Effector memory CD8-positive, alpha-beta T cell (primary cell): ENCODE data around the gene ZNF775.

Experiments
- ATAC-seq: fragments of 150-1000 bp; cut with Tn5 transposase; replicated peaks from 2 replicates; pipeline ENCODE4 v1.10.0; 2021; ENCODE audit warnings: mild to moderate bottlenecking, moderate library complexity
- DNase-seq, 3 experiments: peaks; one replicate each; pipeline ENCODE4 v3.0.0; 2021
- H3K27ac Mint-ChIP-seq, 2 donors: one replicate each; pipeline ENCODE4 v1.8.0; 2022; ENCODE audit warnings: mild to moderate bottlenecking in 2 of 2, mixed read lengths in 2 of 2, moderate library complexity in 2 of 2
- H3K27me3 Mint-ChIP-seq, 2 donors: one replicate each; pipeline ENCODE4 v1.8.0; 2022; ENCODE audit warnings: mixed read lengths in 2 of 2
- H3K36me3 Mint-ChIP-seq: one replicate; pipeline ENCODE4 v1.8.0; 2022; ENCODE audit warnings: mild to moderate bottlenecking, moderate library complexity, mixed read lengths; ENCODE audit not compliant: insufficient read depth
- H3K4me1 Mint-ChIP-seq, 2 donors: one replicate each; pipeline ENCODE4 v1.8.0; 2022; ENCODE audit warnings: low read depth in 2 of 2, mixed read lengths in 2 of 2
- H3K4me3 Mint-ChIP-seq, 2 donors: one replicate each; pipeline ENCODE4 v1.8.0; 2022; ENCODE audit warnings: mild to moderate bottlenecking in 2 of 2, mixed read lengths in 2 of 2, moderate library complexity in 2 of 2
- H3K9me3 Mint-ChIP-seq, 2 donors: one replicate each; pipeline ENCODE4 v1.8.0; 2022; ENCODE audit warnings: mixed read lengths in 2 of 2

The ZNF775 gene

GRCh38 chr7:150415161-150416153 lies 36.3 kb downstream of the ZNF775 start:
- no peak for DNase-seq
- H3K4me1 Mint-ChIP-seq = peaks cover 0 to 2% of the 10 kb centered on the region in 2 donors
- no peaks in the 10 kb centered on the region for H3K27me3 Mint-ChIP-seq
- H3K27ac Mint-ChIP-seq = peak overlapping the region in 1 of 2 donors; percentile 42
- no peaks in the 10 kb centered on the region for H3K9me3 Mint-ChIP-seq
- no peak overlapping the region for H3K4me3 Mint-ChIP-seq
- no peak for ATAC-seq
- peaks cover 8% of the 10 kb centered on the region for H3K36me3 Mint-ChIP-seq

DNA sequence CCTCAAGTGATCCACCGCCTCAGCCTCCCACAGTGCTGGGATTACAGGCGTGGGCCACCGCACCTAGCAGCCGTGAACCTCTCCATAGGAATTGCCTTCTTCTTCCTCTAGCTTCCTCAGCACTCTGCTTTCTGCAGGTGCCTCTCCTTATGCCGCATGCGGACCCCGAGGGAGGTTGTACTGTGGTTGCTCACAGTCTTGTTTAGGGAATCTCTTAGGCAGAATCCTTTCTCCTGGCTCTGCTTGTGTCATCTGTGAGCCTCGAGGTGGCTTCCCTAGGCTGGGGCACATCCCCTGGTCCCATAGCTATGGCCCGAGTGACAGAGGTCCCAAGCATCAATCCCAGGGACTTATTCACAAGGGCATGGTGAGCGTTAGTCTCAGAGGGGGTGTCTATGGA lies 38.1 kb downstream of the ZNF775 start:
- no peak overlapping the region for H3K27ac Mint-ChIP-seq
- DNase-seq (no peak), ATAC-seq (no peak)
- no peaks in the 10 kb centered on the region for H3K36me3 Mint-ChIP-seq
- peaks cover 0 to 8% of the 10 kb centered on the region in 2 donors for H3K27me3 Mint-ChIP-seq
- no peaks in the 10 kb centered on the region for H3K9me3 Mint-ChIP-seq
- peaks cover 4 to 7% of the 10 kb centered on the region in 2 donors for H3K4me1 Mint-ChIP-seq
- H3K4me3 Mint-ChIP-seq = no peak overlapping the region

DNA sequence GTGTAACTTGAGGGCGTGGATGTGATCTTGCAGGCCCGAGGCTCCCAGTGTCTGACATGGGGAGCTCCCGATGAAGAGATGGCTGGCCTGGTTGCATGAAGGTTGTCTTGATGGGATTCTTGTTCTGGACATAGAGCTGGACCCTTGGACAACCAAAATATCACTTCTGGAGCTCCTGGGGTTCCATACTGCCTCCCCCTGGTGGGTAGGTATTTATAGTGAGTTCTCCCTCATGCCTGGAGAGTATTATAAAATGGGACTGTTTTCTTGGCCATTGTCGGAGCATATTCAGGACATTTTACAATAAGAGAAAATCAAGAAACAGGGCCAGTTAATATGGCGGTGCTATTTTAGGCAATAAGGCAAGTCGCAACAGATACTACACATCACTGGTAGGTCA lies 38.7 kb downstream of the ZNF775 start:
- Mint-ChIP-seq H3K27me3 (peaks cover 0 to 8% of the 10 kb centered on the region in 2 donors), H3K4me1 (peaks cover 4 to 7% of the 10 kb centered on the region in 2 donors), H3K27ac (no peak overlapping the region), H3K36me3 (no peaks in the 10 kb centered on the region), H3K4me3 (no peak overlapping the region), H3K9me3 (no peaks in the 10 kb centered on the region)
- no peak for ATAC-seq
- DNase-seq = no peak

- ATAC-seq (no peak), DNase-seq (no peak)
- Mint-ChIP-seq H3K27ac (no peak overlapping the region), H3K4me3 (no peak overlapping the region), H3K36me3 (no peaks in the 10 kb centered on the region), H3K4me1 (peaks cover 4 to 7% of the 10 kb centered on the region in 2 donors), H3K27me3 (peaks cover 0 to 8% of the 10 kb centered on the region in 2 donors), H3K9me3 (no peaks in the 10 kb centered on the region)
These were observed 41.1 kb downstream of the ZNF775 start for GRCh38 chr7:150420242-150420641.

DNA sequence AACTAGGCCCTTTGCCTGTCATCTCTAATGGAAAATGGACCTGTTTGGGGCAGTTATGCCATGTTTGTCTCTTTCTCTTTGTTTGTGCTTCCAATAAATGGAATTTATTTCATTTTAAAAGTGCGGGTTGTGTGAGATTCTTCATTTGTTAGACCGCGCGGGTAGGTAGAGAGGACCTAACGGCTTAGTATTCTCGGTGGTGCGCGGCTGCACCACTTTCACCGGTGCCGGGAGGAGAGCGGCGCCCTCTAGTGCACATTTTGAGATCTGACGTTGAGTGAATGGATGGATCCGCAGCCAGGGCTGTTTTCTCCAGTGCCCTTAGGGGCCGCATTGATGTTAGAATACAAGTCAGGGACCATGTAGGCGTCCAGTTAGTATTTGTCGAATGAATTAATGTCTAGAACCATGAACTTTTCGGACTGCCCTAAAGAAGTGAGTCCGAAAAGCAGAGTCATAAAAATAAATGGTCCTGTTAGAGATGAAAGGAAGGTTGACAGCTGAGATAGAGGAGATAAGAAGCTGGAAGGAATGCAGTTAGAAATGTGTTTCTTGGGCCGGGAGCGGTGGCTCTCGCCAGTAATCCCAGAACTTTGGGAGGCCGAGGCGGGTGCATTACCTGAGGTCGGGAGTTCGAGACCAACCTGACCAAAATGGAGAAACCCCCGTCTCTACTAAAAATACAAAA lies 42.0 kb downstream of the ZNF775 start:
- peak overlapping the region in 1 of 2 donors; percentile 3 for H3K27ac Mint-ChIP-seq

GRCh38 chr7:150421831-150422230 lies 42.7 kb downstream of the ZNF775 start:
- no peak overlapping the region for H3K27ac Mint-ChIP-seq
- no peak overlapping the region for H3K4me3 Mint-ChIP-seq
- ATAC-seq = no peak
- no peak for DNase-seq
- peaks cover 0 to 8% of the 10 kb centered on the region in 2 donors for H3K27me3 Mint-ChIP-seq
- peaks cover 4 to 7% of the 10 kb centered on the region in 2 donors for H3K4me1 Mint-ChIP-seq
- no peaks in the 10 kb centered on the region for H3K36me3 Mint-ChIP-seq
- H3K9me3 Mint-ChIP-seq = no peaks in the 10 kb centered on the region

More for the DNA sequence above, 42.0 kb downstream of the ZNF775 start:
- H3K36me3 Mint-ChIP-seq = no peaks in the 10 kb centered on the region
- ATAC-seq (peak; percentile 100), DNase-seq (peak; percentile 85 to 86 (median 85))
- peak overlapping the region in 1 of 2 donors; percentile 21 for H3K4me3 Mint-ChIP-seq
- peaks cover 4 to 7% of the 10 kb centered on the region in 2 donors for H3K4me1 Mint-ChIP-seq
- H3K9me3 Mint-ChIP-seq = no peaks in the 10 kb centered on the region
- peaks cover 0 to 8% of the 10 kb centered on the region in 2 donors for H3K27me3 Mint-ChIP-seq

DNA sequence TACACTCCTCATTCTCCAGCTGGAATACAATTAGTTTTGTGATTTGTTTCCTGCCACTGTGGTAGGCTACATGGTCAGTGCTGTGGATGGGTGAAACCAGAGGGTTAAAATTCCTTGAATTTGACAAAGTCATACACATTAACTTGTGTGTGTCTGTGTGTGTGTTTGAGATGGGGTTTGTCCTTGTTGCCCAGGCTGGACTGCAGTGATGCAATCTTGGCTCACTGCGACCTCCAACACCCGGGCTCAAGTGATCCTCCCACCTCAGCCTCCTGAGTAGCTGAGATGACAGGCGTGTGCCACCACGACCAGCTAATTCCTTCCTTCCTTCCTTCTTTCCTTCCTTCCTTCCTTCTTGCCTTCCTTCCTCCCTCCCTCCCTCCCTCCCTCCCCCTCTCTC lies 46.5 kb downstream of the ZNF775 start:
- Mint-ChIP-seq H3K4me1 (peaks cover 4 to 7% of the 10 kb centered on the region in 2 donors), H3K27ac (no peak overlapping the region), H3K36me3 (no peaks in the 10 kb centered on the region), H3K4me3 (no peak overlapping the region), H3K27me3 (peaks cover 11 to 19% of the 10 kb centered on the region in 2 donors), H3K9me3 (no peaks in the 10 kb centered on the region)
- DNase-seq (no peak), ATAC-seq (no peak)

GRCh38 chr7:150428671-150429451 lies 49.7 kb downstream of the ZNF775 start:
- peaks cover 14 to 19% of the 10 kb centered on the region in 2 donors for H3K4me1 Mint-ChIP-seq
- no peak overlapping the region for H3K27ac Mint-ChIP-seq
- H3K27me3 Mint-ChIP-seq = peaks cover 11% of the 10 kb centered on the region in 2 donors
- H3K4me3 Mint-ChIP-seq = no peak overlapping the region
- H3K9me3 Mint-ChIP-seq = no peaks in the 10 kb centered on the region
- no peaks in the 10 kb centered on the region for H3K36me3 Mint-ChIP-seq
- ATAC-seq (peak; percentile 19), DNase-seq (no peak)

DNA sequence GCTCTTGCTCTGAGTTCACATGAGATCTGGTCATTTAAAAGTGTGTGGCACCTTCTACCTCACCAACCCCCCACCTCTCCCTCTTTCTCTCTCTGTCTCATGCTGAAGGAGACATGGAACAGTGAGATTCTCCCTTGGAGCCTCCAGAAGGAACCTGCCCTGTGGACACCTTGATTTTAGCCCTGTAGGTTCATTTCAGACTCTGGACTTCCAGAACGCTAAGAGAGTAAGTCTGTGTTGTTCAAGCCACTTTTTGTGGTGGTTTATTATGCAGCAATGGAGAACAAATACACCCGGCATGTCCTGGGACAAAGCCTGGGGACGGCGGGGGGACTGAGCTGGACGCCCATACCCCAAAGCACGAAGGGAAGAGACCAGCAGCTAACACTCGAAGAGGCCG lies 50.6 kb downstream of the ZNF775 start:
- DNase-seq (no peak), ATAC-seq (no peak)
- Mint-ChIP-seq H3K4me3 (no peak overlapping the region), H3K27ac (no peak overlapping the region), H3K27me3 (peaks cover 11% of the 10 kb centered on the region in 2 donors), H3K36me3 (no peaks in the 10 kb centered on the region), H3K9me3 (no peaks in the 10 kb centered on the region), H3K4me1 (peaks cover 14 to 19% of the 10 kb centered on the region in 2 donors)

DNA sequence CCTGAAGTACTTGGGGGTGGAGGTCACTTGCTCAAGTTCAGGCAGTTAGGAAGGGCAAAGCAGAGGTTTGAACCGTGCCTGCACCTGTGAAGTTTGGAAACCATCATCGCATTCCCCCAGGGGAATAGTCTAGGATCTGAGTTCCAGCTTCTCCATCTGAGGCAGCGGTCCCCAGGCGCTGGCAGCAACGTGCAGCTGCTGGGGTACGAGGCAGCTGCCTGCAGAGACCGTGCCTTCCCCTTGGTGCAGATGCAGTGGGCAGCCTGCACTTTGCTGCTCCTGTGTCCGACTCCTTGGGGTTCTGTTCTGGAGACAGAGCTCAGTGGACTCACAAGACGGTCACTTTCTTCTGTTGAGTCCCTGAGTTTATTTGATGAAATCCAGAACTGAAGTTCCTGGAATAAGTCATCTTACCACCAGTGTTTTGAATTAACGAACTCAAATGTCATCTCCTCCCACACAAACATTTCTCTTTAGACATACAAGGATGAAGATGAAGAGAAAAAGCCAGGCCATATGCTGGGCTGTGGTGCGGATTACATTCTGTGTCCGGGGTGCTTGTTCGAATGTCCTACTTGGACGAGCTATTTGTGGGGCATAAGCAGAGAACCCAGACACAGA lies 51.4 kb downstream of the ZNF775 start:
- Mint-ChIP-seq H3K9me3 (no peaks in the 10 kb centered on the region), H3K4me1 (peaks cover 14 to 19% of the 10 kb centered on the region in 2 donors), H3K36me3 (no peaks in the 10 kb centered on the region), H3K4me3 (no peak overlapping the region), H3K27me3 (peaks cover 11% of the 10 kb centered on the region in 2 donors), H3K27ac (no peak overlapping the region)
- DNase-seq (no peak), ATAC-seq (no peak)

DNA sequence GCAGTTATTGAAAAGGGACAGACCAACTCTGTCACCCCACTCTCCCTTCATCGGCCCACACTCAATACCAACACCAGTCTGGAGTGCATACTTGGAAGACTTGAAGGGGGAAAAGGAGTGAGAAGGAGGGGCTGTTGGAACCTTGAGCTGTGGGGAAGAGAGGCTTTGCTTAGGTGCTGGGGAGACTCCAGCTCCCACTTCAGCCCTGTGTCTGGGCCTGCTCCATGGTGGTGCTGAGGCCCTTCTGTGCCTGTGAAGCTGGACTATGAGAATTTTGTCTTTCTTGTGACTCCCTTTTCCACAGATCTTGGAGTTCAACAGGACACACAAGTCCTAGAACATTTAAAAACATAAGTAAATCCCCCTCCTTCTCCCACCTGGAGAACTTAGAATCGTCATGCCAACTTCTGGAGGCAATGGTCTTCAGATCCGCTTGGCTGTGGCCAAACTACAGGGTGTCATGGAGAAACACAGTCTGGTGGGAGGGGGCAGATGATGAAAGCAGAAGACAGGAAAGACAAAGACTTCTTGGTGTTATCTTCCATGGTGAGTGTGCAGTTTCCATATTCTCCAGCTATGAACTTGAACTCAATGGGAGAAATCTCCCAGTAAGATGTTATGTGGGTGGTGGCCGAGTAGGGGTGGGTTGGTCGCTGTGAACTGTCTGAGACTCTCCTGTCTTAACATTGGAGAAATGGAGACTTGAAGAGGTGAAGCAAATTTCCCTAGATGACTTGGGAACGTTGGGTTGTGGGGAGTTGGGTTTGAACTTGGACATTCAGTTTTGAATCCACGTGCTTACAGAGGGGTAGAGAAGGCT lies 52.9 kb downstream of the ZNF775 start:
- Mint-ChIP-seq H3K4me3 (no peak overlapping the region), H3K36me3 (no peaks in the 10 kb centered on the region), H3K4me1 (peaks cover 14 to 19% of the 10 kb centered on the region in 2 donors), H3K9me3 (no peaks in the 10 kb centered on the region), H3K27ac (no peak overlapping the region), H3K27me3 (peaks cover 11% of the 10 kb centered on the region in 2 donors)
- ATAC-seq (no peak), DNase-seq (no peak)
